C4-2B (cell line): ENCODE results near the gene RSPO1.

Source experiments
- CTCF ChIP-seq: fragments of 450-650 bp; conservative IDR thresholded peaks from 2 replicates; pipeline ENCODE4 v1.5.1; 2017; ENCODE audit warnings: mild to moderate bottlenecking
- ZFX ChIP-seq: fragments of 450-650 bp; IDR thresholded peaks from 2 replicates; pipeline ENCODE4 v1.6.1; 2017

DNA sequence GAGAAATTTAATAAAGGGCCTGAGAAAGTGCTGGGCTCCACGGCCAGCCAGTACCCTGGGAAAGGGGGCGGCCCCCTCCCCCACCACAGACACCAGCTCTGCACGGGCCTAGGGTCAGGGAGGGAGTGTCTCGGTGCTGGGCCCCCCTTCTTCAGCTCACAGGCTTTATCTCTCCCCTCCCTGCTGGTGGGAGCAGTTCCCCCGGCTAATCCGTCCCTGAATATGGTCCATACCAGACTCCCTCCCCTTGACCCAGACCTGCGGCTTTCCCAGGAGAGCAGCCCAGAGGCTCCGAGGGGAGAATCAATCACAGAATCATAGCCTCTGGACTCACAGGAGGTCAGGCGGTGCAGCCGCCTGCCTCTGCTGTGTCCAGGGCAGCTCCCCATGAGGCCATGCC is 26.0 kb upstream of the RSPO1 start:
- TF ChIP-seq CTCF: no peak
- TF ChIP-seq ZFX: no peak
